Measurements from ENCODE around the gene NME8.

Gene NME8

DNA sequence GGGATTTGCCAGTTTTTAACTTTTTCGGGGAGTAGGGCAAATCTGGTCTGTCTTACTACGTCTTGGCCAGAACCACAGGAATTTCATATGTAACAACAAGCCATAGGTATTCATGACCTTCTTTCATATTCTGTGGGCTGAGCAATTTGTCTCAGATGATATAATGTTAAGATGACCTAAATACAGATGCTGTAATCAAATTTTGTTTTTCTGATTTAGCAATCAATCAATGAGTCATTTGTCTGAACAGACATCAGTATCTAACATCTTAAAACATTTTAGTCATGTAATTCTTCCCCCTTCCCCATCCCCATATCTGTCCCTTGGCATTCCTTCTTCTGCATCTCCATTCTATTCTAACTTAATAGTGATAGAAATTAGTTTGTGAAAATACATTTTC, 24.8 kb upstream of the NME8 start:
- Histone ChIP-seq H3K4me3 (ENCODE audit: low read depth, low read length) (no peak overlapping the region), H3K79me2 (no peaks in the 10 kb centered on the region), H2AFZ (no peak overlapping the region), H3K27me3 (ENCODE audit: control insufficient read depth, insufficient read depth, low read length) (no peaks in the 10 kb centered on the region), H3K4me2 (ENCODE audit: low read length) (no peak overlapping the region), H3K36me3 (ENCODE audit: control insufficient read depth, insufficient read depth, low read length) (no peaks in the 10 kb centered on the region), H3K4me1 (peaks cover 8% of the 10 kb centered on the region), H3K9me3 (ENCODE audit: control insufficient read depth, low read length) (no peaks in the 10 kb centered on the region), H3K27ac (no peak overlapping the region), H3K9ac (no peak overlapping the region)
- TF ChIP-seq, protein P1, sequence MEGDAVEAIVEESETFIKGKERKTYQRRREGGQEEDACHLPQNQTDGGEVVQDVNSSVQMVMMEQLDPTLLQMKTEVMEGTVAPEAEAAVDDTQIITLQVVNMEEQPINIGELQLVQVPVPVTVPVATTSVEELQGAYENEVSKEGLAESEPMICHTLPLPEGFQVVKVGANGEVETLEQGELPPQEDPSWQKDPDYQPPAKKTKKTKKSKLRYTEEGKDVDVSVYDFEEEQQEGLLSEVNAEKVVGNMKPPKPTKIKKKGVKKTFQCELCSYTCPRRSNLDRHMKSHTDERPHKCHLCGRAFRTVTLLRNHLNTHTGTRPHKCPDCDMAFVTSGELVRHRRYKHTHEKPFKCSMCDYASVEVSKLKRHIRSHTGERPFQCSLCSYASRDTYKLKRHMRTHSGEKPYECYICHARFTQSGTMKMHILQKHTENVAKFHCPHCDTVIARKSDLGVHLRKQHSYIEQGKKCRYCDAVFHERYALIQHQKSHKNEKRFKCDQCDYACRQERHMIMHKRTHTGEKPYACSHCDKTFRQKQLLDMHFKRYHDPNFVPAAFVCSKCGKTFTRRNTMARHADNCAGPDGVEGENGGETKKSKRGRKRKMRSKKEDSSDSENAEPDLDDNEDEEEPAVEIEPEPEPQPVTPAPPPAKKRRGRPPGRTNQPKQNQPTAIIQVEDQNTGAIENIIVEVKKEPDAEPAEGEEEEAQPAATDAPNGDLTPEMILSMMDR (IDR thresholded peaks at IDR 0.05) = no peak

DNA sequence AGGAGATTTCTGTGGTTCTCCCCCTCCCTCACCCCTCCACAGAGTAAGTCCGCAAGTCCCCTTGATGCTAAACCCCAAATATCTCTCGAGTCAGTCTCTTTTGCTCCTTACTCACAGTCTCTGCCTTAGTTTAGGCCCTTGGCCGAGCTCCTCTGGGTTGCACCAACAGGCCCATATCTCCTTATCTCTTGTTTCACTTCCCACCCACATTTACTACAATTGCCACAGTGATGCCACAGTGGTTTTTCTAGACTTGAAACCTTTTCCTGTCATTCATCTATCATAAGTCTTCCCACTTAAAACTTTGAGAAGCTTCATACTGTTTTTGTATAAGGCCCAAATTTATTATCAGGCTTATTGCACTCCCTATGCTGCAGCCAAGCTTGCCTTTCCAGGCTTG, 23.4 kb upstream of the NME8 start:
- TF ChIP-seq, protein P1 (IDR thresholded peaks at IDR 0.05) = no peak
- H3K9me3 ChIP-seq (ENCODE audit: control insufficient read depth, low read length) = no peaks in the 10 kb centered on the region
- H3K4me3 ChIP-seq (ENCODE audit: low read depth, low read length) = no peak overlapping the region
- H3K4me1 ChIP-seq = peaks cover 8% of the 10 kb centered on the region
- H3K9ac ChIP-seq = no peak overlapping the region
- no peaks in the 10 kb centered on the region for H3K27me3 ChIP-seq (ENCODE audit: control insufficient read depth, insufficient read depth, low read length)
- no peak overlapping the region for H3K27ac ChIP-seq
- no peaks in the 10 kb centered on the region for H3K36me3 ChIP-seq (ENCODE audit: control insufficient read depth, insufficient read depth, low read length)
- H3K79me2 ChIP-seq = no peaks in the 10 kb centered on the region
- no peak overlapping the region for H3K4me2 ChIP-seq (ENCODE audit: low read length)
- no peak overlapping the region for H2AFZ ChIP-seq

- no peaks in the 10 kb centered on the region for H3K9me3 ChIP-seq (ENCODE audit: control insufficient read depth, low read length)
- H3K79me2 ChIP-seq = no peaks in the 10 kb centered on the region
- H3K4me3 ChIP-seq (ENCODE audit: low read depth, low read length) = no peak overlapping the region
- H3K4me2 ChIP-seq (ENCODE audit: low read length) = no peak overlapping the region
- no peaks in the 10 kb centered on the region for H3K27me3 ChIP-seq (ENCODE audit: control insufficient read depth, insufficient read depth, low read length)
- peak overlapping the region; percentile 23 for H2AFZ ChIP-seq
- peaks cover 11% of the 10 kb centered on the region for H3K4me1 ChIP-seq
- TF ChIP-seq, protein P1 (IDR thresholded peaks at IDR 0.05) = no peak
- H3K36me3 ChIP-seq (ENCODE audit: control insufficient read depth, insufficient read depth, low read length) = no peaks in the 10 kb centered on the region
- no peak overlapping the region for H3K27ac ChIP-seq
- no peak overlapping the region for H3K9ac ChIP-seq
Measured at GRCh38 chr7:37826825-37827224, 21.6 kb upstream of the NME8 start.

DNA sequence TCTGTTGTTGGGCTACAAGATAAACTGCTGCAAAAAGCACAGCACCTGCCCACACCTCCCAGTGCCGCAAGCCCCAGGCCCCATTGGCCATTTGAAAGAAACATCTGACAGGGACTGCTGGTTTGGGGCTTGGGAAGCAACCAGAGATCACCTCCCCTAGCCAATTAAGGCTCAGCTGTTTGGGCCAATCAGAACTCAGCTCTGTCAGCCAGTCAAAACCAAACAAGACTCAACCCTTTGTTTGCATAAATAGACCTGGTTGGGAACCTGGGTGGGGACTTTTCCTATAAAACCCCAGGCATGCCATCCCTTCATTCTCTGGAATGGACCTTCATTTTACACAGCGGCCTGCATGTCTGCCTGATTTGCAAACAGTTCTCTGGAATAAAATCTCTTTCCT, 17.2 kb upstream of the NME8 start:
- TF ChIP-seq, protein P1 (IDR thresholded peaks at IDR 0.05) = no peak
- H3K9me3 ChIP-seq (ENCODE audit: control insufficient read depth, low read length) = no peaks in the 10 kb centered on the region
- no peak overlapping the region for H2AFZ ChIP-seq
- H3K27me3 ChIP-seq (ENCODE audit: control insufficient read depth, insufficient read depth, low read length) = no peaks in the 10 kb centered on the region
- H3K4me1 ChIP-seq = peaks cover 15% of the 10 kb centered on the region
- no peak overlapping the region for H3K4me3 ChIP-seq (ENCODE audit: low read depth, low read length)
- no peak overlapping the region for H3K4me2 ChIP-seq (ENCODE audit: low read length)
- no peak overlapping the region for H3K9ac ChIP-seq
- H3K27ac ChIP-seq = no peak overlapping the region
- H3K36me3 ChIP-seq (ENCODE audit: control insufficient read depth, insufficient read depth, low read length) = no peaks in the 10 kb centered on the region
- no peaks in the 10 kb centered on the region for H3K79me2 ChIP-seq

DNA sequence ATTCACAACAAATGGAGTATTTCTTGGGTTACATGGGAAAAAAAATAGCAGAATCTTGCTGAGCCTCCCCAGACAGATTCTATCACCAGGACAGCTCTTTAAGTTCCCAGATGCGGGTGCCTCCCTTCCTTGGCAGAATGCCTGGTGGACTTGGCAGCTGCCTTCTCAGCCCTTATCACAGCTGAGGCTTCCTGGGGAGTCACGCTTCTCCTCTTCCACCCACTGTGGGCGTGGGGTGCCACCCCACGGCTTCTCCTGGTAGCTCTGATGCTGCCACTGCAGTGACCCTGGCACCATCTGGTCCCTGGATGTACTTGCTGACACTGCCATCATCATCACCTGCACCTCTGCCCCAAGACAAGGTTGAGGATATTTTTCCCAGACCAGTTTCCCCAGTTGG, 16.2 kb upstream of the NME8 start:
- H3K4me1 ChIP-seq = peaks cover 9% of the 10 kb centered on the region
- TF ChIP-seq, protein P1 (IDR thresholded peaks at IDR 0.05) = peak; percentile 88
- no peak overlapping the region for H3K4me3 ChIP-seq (ENCODE audit: low read depth, low read length)
- H2AFZ ChIP-seq = peak overlapping the region; percentile 9
- H3K4me2 ChIP-seq (ENCODE audit: low read length) = no peak overlapping the region
- no peaks in the 10 kb centered on the region for H3K79me2 ChIP-seq
- H3K27me3 ChIP-seq (ENCODE audit: control insufficient read depth, insufficient read depth, low read length) = no peaks in the 10 kb centered on the region
- no peaks in the 10 kb centered on the region for H3K9me3 ChIP-seq (ENCODE audit: control insufficient read depth, low read length)
- H3K36me3 ChIP-seq (ENCODE audit: control insufficient read depth, insufficient read depth, low read length) = no peaks in the 10 kb centered on the region
- H3K27ac ChIP-seq = no peak overlapping the region
- no peak overlapping the region for H3K9ac ChIP-seq

Data from parathyroid adenoma (tissue), 2 donors.